NT2/D1 (cell line): ENCODE results near the gene PROB1.
"Not testable (repeated sequence)": the region's sequence is repeated elsewhere in the genome, so short reads cannot be mapped to it uniquely, and the experiment has no call there.

Experiments used
- DNase-seq: peaks from one replicate; pipeline ENCODE4 v3.0.0-alpha.2; 2011; ENCODE audit warnings: low read depth, low spot score
- H3K27me3 ChIP-seq: 2 replicates; pipeline ENCODE4 v1.6.0; 2011; ENCODE audit warnings: mild to moderate bottlenecking; ENCODE audit not compliant: insufficient read length, insufficient read depth
- H3K36me3 ChIP-seq: 2 replicates; pipeline ENCODE4 v1.6.1; 2011; ENCODE audit warnings: mild to moderate bottlenecking, low read length, mixed read lengths; ENCODE audit not compliant: insufficient read depth, insufficient read length
- H3K4me1 ChIP-seq: 2 replicates; pipeline ENCODE4 v1.5.1; 2011; ENCODE audit not compliant: insufficient read depth, insufficient read length
- H3K4me3 ChIP-seq: 2 replicates; pipeline ENCODE4 v1.5.1; 2011; ENCODE audit warnings: low read depth; ENCODE audit not compliant: insufficient read length
- H3K9ac ChIP-seq: 2 replicates; pipeline ENCODE4 v1.6.0; 2011; ENCODE audit warnings: low read depth; ENCODE audit not compliant: insufficient read length
- H3K9me3 ChIP-seq: 2 replicates; pipeline ENCODE4 v1.5.1; 2011; ENCODE audit warnings: mild to moderate bottlenecking, low read length; ENCODE audit not compliant: insufficient read depth
- SUZ12 ChIP-seq: IDR thresholded peaks from 2 replicates; pipeline ENCODE4 v1.6.1; 2011; ENCODE audit not compliant: insufficient read length, insufficient read depth; ENCODE audit errors: extremely low read depth
- YY1 ChIP-seq: IDR thresholded peaks from 2 replicates; pipeline ENCODE4 v1.6.1; 2011; ENCODE audit not compliant: insufficient read length, insufficient read depth
- ZNF274 ChIP-seq: IDR thresholded peaks from 2 replicates; pipeline ENCODE4 v1.6.1; 2011; ENCODE audit warnings: mild to moderate bottlenecking, low read depth, low read length

Gene PROB1

DNA sequence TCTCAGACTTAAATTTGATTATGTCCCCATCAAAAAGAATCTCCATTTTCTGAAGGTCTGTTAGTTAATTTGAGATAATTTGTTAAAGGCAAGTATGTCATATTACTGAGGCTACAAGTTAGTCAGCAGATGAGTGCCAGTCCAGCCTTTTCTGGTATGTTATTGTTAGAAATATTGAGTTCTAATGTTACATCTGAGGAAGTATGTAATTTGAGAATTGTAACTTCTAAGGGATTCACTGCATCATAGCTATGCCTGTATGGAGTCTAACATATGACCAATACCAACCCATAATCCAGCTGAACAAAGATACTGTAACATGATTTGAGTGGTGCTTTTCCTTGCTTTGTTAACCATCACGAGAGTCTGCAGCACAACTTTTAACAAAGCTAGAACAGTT lies 25.7 kb downstream of the PROB1 start:
- Histone ChIP-seq H3K36me3 (peaks cover 54% of the 10 kb centered on the region), H3K4me3 (no peak overlapping the region), H3K9me3 (no peaks in the 10 kb centered on the region), H3K4me1 (peaks cover 2% of the 10 kb centered on the region), H3K27me3 (no peaks in the 10 kb centered on the region), H3K9ac (no peak overlapping the region)
- TF ChIP-seq ZNF274 = no peak
- TF ChIP-seq SUZ12 = no peak
- no peak for TF ChIP-seq YY1
- DNase-seq = no peak

DNA sequence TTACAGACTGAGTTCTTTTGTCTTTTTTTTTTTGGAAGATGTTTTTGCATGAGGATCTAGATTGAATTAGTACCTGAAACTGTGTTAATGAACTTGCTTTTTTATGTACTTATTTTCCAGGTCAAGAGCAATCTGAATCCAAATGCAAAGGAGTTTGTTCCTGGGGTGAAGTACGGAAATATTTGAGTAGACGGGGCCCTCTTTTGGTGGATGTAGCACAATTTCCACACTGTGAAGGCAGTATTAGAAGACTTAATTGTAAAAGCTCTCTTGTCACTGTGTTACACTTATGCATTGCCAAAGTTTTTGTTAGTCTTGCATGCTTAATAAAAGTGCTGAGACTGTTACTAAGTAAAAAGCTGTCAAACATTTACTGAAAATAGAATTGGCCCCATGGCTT lies 26.3 kb downstream of the PROB1 start:
- no peaks in the 10 kb centered on the region for H3K9me3 ChIP-seq
- no peak for DNase-seq
- no peak overlapping the region for H3K4me3 ChIP-seq
- no peaks in the 10 kb centered on the region for H3K27me3 ChIP-seq
- peaks cover under 1% of the 10 kb centered on the region for H3K4me1 ChIP-seq
- H3K9ac ChIP-seq = no peak overlapping the region
- peaks cover 55% of the 10 kb centered on the region for H3K36me3 ChIP-seq
- TF ChIP-seq YY1 (no peak), ZNF274 (no peak), SUZ12 (no peak)

DNA sequence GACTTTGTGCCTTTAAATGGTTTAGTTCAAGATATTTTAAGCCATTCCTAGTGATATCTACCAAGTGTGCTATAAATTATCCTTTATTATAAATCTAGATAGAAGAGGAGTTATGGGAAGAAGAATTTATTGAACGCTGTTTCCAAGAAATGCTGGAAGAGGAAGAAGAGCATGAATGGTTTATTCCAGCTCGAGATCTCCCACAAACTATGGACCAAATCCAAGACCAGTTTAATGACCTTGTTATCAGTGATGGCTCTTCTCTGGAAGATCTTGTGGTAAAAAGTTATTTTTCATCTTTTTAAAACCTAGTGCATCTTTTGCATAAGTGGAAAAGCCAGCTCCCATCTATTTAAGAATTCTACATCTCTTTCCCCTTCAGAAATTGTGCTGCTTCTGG lies 30.4 kb downstream of the PROB1 start:
- no peaks in the 10 kb centered on the region for H3K27me3 ChIP-seq
- DNase-seq = no peak
- peaks cover 42% of the 10 kb centered on the region for H3K36me3 ChIP-seq
- TF ChIP-seq YY1 = no peak
- TF ChIP-seq ZNF274 = no peak
- no peak for TF ChIP-seq SUZ12
- no peak overlapping the region for H3K4me3 ChIP-seq
- no peaks in the 10 kb centered on the region for H3K9me3 ChIP-seq
- H3K9ac ChIP-seq = no peak overlapping the region
- no peaks in the 10 kb centered on the region for H3K4me1 ChIP-seq

DNA sequence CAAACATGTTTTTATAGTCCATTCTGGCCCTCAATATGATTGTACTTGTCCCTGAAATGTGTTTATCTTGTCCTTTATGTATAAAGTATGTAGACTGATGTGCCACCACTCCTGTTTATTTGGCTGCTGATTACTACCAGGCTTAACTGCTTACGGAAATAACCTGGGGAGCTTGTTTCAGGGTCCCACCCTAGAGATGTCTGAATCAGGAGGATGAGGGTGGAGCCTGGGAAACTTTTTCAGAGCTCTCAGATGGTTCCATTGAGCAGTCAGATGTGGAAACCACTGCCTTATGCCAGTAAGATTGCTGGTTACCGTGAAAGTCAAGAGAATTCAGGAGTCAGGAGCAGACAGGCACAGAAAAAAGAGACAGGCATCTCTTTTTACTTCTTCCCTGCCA lies 31.0 kb downstream of the PROB1 start:
- no peaks in the 10 kb centered on the region for H3K9me3 ChIP-seq
- H3K36me3 ChIP-seq = peaks cover 38% of the 10 kb centered on the region
- TF ChIP-seq ZNF274 (no peak), SUZ12 (no peak), YY1 (no peak)

DNA sequence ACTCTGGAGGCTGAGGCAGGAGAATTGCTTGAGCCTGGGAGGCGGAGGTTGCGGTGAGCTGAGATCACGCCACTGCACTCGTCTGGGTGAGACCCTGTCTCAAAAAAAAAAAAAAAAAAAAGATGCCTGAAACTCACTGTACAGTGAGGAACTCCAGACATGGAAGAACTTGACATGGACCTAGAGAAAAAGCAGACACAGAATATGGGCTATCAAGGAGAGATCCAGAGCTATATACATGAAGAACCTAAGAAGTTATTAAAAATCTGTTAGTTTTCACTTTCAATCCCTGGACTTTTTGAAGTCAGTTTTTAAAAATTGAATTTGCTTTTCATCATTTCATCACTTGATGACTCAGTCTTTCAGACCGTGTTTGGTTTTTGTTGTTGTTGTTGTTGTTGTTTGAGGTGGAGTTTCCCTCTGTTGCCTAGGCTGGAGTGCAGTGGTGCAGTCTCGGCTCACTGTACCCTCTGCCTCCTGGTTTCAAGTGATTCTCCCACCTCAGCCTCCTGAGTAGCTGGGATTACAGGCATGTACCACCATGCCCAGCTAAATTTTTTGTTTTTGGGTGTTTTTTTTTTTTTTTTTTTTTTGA lies 33.0 kb downstream of the PROB1 start:
- H3K4me3 ChIP-seq = no peak overlapping the region
- no peak for DNase-seq
- TF ChIP-seq YY1 (no peak), SUZ12 (no peak), ZNF274 (no peak)
- H3K9me3 ChIP-seq = no peaks in the 10 kb centered on the region
- H3K36me3 ChIP-seq = peaks cover 30% of the 10 kb centered on the region
- H3K27me3 ChIP-seq = no peaks in the 10 kb centered on the region
- H3K9ac ChIP-seq = no peak overlapping the region
- no peaks in the 10 kb centered on the region for H3K4me1 ChIP-seq

More for the DNA sequence above, 31.0 kb downstream of the PROB1 start:
- no peaks in the 10 kb centered on the region for H3K4me1 ChIP-seq
- no peak overlapping the region for H3K4me3 ChIP-seq
- no peak for DNase-seq
- no peak overlapping the region for H3K9ac ChIP-seq
- no peaks in the 10 kb centered on the region for H3K27me3 ChIP-seq

DNA sequence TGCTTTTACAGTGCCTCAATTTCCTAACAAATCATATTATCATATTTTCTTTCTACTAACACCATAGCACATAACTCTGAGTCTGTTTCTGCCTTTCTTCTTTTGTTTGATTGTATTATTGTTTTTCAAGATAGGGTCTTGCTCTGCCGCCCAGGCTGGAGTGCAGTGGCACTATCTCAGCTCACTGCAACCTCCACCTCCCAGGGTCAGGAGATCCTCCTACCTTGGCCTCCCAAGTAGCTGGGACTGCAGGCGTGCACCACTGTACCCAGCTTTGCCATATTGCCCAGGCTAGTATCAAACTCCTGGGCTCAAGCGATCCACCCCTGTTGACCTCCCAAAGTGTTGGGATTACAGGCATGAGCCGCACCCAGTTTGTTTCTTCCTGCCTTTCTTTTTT lies 34.5 kb downstream of the PROB1 start:
- TF ChIP-seq YY1 (no peak), ZNF274 (no peak), SUZ12 (no peak)
- no peak for DNase-seq
- Histone ChIP-seq H3K9ac (no peak overlapping the region), H3K4me3 (no peak overlapping the region), H3K4me1 (no peaks in the 10 kb centered on the region), H3K27me3 (no peaks in the 10 kb centered on the region), H3K9me3 (no peaks in the 10 kb centered on the region), H3K36me3 (peaks cover 18% of the 10 kb centered on the region)

DNA sequence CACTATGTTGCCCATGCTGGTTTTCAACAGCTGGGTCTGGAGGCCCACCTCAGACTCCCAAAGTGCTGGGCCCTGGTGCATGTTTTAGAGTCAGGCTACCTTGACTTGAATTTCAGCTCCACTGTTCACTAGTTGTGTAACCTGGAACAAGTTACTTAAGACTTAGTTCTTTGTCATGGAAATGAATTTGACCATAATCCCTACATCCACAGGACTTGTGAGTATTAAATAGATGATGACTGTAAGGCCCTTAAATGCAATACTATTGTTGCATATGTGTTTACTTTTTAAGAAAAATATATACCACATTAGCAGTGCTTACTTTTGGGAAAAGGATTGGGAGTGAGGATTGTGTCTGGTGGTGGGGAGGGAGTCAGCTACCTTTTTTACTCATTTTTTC lies 36.8 kb downstream of the PROB1 start:
- H3K9me3 ChIP-seq = no peaks in the 10 kb centered on the region
- H3K4me3 ChIP-seq = no peak overlapping the region
- no peak for DNase-seq
- peaks cover under 1% of the 10 kb centered on the region for H3K36me3 ChIP-seq
- no peaks in the 10 kb centered on the region for H3K4me1 ChIP-seq
- H3K9ac ChIP-seq = no peak overlapping the region
- TF ChIP-seq SUZ12 = no peak
- no peak for TF ChIP-seq YY1
- no peak for TF ChIP-seq ZNF274
- H3K27me3 ChIP-seq = no peaks in the 10 kb centered on the region

DNA sequence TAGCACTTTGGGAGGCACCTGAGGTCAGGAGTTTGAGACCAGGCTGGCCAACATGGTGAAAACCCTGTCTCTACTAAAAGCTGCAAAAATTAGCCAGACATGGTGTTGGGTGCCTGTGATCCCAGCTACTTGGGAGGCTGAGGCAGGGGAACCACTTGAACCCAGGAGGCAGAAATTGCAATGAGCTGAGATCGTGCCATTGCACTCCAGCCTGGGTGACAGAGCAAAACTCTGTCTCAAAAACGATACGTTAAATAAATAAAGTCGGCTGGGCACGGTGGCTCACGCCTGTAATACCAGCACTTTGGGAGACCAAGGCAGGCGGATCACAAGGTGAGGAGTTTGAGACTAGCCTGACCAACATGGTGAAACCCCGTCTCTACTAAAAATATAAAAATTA lies 39.0 kb downstream of the PROB1 start:
- H3K4me3 ChIP-seq, H3K9me3 ChIP-seq, H3K36me3 ChIP-seq, DNase-seq, H3K27me3 ChIP-seq, H3K9ac ChIP-seq, H3K4me1 ChIP-seq: not testable (repeated sequence)
